HUES64 (cell line): ENCODE data around the gene C2CD3.

ENCODE experiments used
- H3K27ac ChIP-seq: 2 replicates; pipeline ENCODE4 v1.7.0; 2013; ENCODE audit warnings: low read depth, low read length, inconsistent platforms
- H3K27me3 ChIP-seq: 2 replicates; pipeline ENCODE4 v1.6.1; 2013; ENCODE audit warnings: mild to moderate bottlenecking, low read length; ENCODE audit not compliant: insufficient read depth
- H3K36me3 ChIP-seq: 2 replicates; pipeline ENCODE4 v1.6.1; 2013; ENCODE audit warnings: mild to moderate bottlenecking, low read length; ENCODE audit not compliant: insufficient read depth
- H3K4me1 ChIP-seq: 2 replicates; pipeline ENCODE4 v1.6.1; 2013; ENCODE audit warnings: mild to moderate bottlenecking, low read length, moderate library complexity; ENCODE audit not compliant: insufficient read depth
- H3K4me3 ChIP-seq: 2 replicates; pipeline ENCODE4 v1.5.1; 2013; ENCODE audit warnings: mild to moderate bottlenecking, low read length, moderate library complexity
- H3K9ac ChIP-seq: 2 replicates; pipeline ENCODE4 v1.6.1; 2013; ENCODE audit warnings: mild to moderate bottlenecking, low read depth, low read length
- H3K9me3 ChIP-seq: 2 replicates; pipeline ENCODE4 v1.6.1; 2013; ENCODE audit warnings: low read depth, low read length; ENCODE audit not compliant: insufficient read depth
- WGBS: fragments of 150-250, 120-280 bp; methylation state at CpG from one replicate; pipeline ENCODE4 v1.1.7; 2013; ENCODE audit warnings: missing lambda C conversion rate; 5-methylcytosine and 5-hydroxymethylcytosine counted together

Gene C2CD3

GRCh38 chr11:73983741-73984538, 186.9 kb downstream of the C2CD3 start:
- peak overlapping the region; percentile 69 for H3K9ac ChIP-seq
- WGBS = 74% methylated on average over 18 of the region's 18 CpGs
- H3K27ac ChIP-seq = peak overlapping the region; percentile 68
- peaks cover 24% of the 10 kb centered on the region for H3K36me3 ChIP-seq
- H3K27me3 ChIP-seq = no peaks in the 10 kb centered on the region
- peaks cover 20% of the 10 kb centered on the region for H3K4me1 ChIP-seq
- no peaks in the 10 kb centered on the region for H3K9me3 ChIP-seq
- H3K4me3 ChIP-seq = peak overlapping the region; percentile 75

GRCh38 chr11:73982990-73983740, 187.6 kb downstream of the C2CD3 start:
- H3K27ac ChIP-seq = peak overlapping the region; percentile 68
- H3K4me1 ChIP-seq = peaks cover 20% of the 10 kb centered on the region
- 1% methylated on average over 56 of the region's 56 CpGs for WGBS
- peak overlapping the region; percentile 75 for H3K4me3 ChIP-seq
- H3K27me3 ChIP-seq = no peaks in the 10 kb centered on the region
- H3K36me3 ChIP-seq = peaks cover 31% of the 10 kb centered on the region
- peak overlapping the region; percentile 69 for H3K9ac ChIP-seq
- no peaks in the 10 kb centered on the region for H3K9me3 ChIP-seq

GRCh38 chr11:73982595-73982989, 188.2 kb downstream of the C2CD3 start, which contains the start of gene UCP2:
Gene UCP2 (minus strand): TSS chr11:73982843. CDS start chr11:73978378, 4,465 bp downstream.
- under 1% methylated on average over 43 of the region's 43 CpGs for whole genome bisulfite sequencing
- H3K9me3 ChIP-seq = no peaks in the 10 kb centered on the region
- H3K27me3 ChIP-seq = no peaks in the 10 kb centered on the region
- H3K27ac ChIP-seq = peak within 1 kb of the TSS; percentile 68
- H3K4me1 ChIP-seq = peaks cover 20% of the 10 kb centered on the region
- H3K9ac ChIP-seq = peak within 1 kb of the TSS; percentile 73
- peak within 1 kb of the TSS; percentile 75 for H3K4me3 ChIP-seq
- H3K36me3 ChIP-seq = peaks cover 37% of the 10 kb centered on the region

GRCh38 chr11:73981051-73981805, 189.6 kb downstream of the C2CD3 start:
- no peaks in the 10 kb centered on the region for H3K27me3 ChIP-seq
- H3K36me3 ChIP-seq = peaks cover 51% of the 10 kb centered on the region
- 87% methylated on average over 13 of the region's 13 CpGs for WGBS
- peaks cover 20% of the 10 kb centered on the region for H3K4me1 ChIP-seq
- peak overlapping the region; percentile 73; the same call in 1 of the 2 replicates for H3K9ac ChIP-seq
- no peaks in the 10 kb centered on the region for H3K9me3 ChIP-seq
- peak overlapping the region; percentile 75 for H3K4me3 ChIP-seq
- no peak overlapping the region for H3K27ac ChIP-seq

GRCh38 chr11:73980001-73980961, 190.5 kb downstream of the C2CD3 start:
- no peaks in the 10 kb centered on the region for H3K9me3 ChIP-seq
- peaks cover 20% of the 10 kb centered on the region for H3K4me1 ChIP-seq
- no peak overlapping the region for H3K9ac ChIP-seq
- H3K27me3 ChIP-seq = no peaks in the 10 kb centered on the region
- no peak overlapping the region; the same call in 1 of the 2 replicates for H3K4me3 ChIP-seq
- H3K36me3 ChIP-seq = peaks cover 60% of the 10 kb centered on the region
- 90% methylated on average over 5 of the region's 6 CpGs for WGBS
- H3K27ac ChIP-seq = no peak overlapping the region

GRCh38 chr11:73978576-73979086, 192.2 kb downstream of the C2CD3 start:
- Histone ChIP-seq H3K9me3 (no peaks in the 10 kb centered on the region), H3K27ac (no peak overlapping the region), H3K27me3 (no peaks in the 10 kb centered on the region), H3K4me3 (no peak overlapping the region), H3K9ac (no peak overlapping the region), H3K4me1 (peaks cover 14% of the 10 kb centered on the region), H3K36me3 (peaks cover 74% of the 10 kb centered on the region)
- WGBS = 94% methylated on average over 3 of the region's 3 CpGs

GRCh38 chr11:73977856-73978519, 192.8 kb downstream of the C2CD3 start:
- H3K36me3 ChIP-seq = peaks cover 74% of the 10 kb centered on the region
- H3K27me3 ChIP-seq = no peaks in the 10 kb centered on the region
- 95% methylated on average over 18 of the region's 18 CpGs for WGBS

GRCh38 chr11:73976451-73977151, 194.2 kb downstream of the C2CD3 start:
- Histone ChIP-seq H3K27ac (no peak overlapping the region), H3K36me3 (peaks cover 74% of the 10 kb centered on the region)

More at GRCh38 chr11:73977856-73978519, 192.8 kb downstream of the C2CD3 start:
- Histone ChIP-seq H3K27ac (no peak overlapping the region), H3K4me1 (peaks cover 12% of the 10 kb centered on the region), H3K9ac (no peak overlapping the region), H3K9me3 (no peaks in the 10 kb centered on the region), H3K4me3 (no peak overlapping the region)

GRCh38 chr11:73975479-73975757, 195.4 kb downstream of the C2CD3 start:
- WGBS = 96% methylated on average over 6 of the region's 6 CpGs
- peaks cover under 1% of the 10 kb centered on the region; the same call in 1 of the 2 replicates for H3K4me1 ChIP-seq
- H3K4me3 ChIP-seq = no peak overlapping the region
- H3K9me3 ChIP-seq = no peaks in the 10 kb centered on the region
- H3K9ac ChIP-seq = no peak overlapping the region
- no peak overlapping the region for H3K27ac ChIP-seq
- peaks cover 63% of the 10 kb centered on the region for H3K36me3 ChIP-seq
- H3K27me3 ChIP-seq = no peaks in the 10 kb centered on the region

More at GRCh38 chr11:73976451-73977151, 194.2 kb downstream of the C2CD3 start:
- WGBS = 94% methylated on average over 14 of the region's 14 CpGs
- peaks cover 12% of the 10 kb centered on the region for H3K4me1 ChIP-seq
- no peak overlapping the region for H3K9ac ChIP-seq
- no peaks in the 10 kb centered on the region for H3K9me3 ChIP-seq
- H3K4me3 ChIP-seq = no peak overlapping the region
- H3K27me3 ChIP-seq = no peaks in the 10 kb centered on the region
